GM19452 (cell line): ENCODE results near the gene PIANP.
A peak's percentile ranks its signal among the peaks of the same experiment; 100 is the strongest.
"Not testable (repeated sequence)": the region's sequence is repeated elsewhere in the genome, so short reads cannot be mapped to it uniquely, and the experiment has no call there.

Source experiments
- ATAC-seq: cut with Tn5 transposase; IDR thresholded peaks from one replicate; pipeline ENCODE4 v1.9.1; 2021; ENCODE audit not compliant: unreplicated experiment

Gene PIANP, protein sequence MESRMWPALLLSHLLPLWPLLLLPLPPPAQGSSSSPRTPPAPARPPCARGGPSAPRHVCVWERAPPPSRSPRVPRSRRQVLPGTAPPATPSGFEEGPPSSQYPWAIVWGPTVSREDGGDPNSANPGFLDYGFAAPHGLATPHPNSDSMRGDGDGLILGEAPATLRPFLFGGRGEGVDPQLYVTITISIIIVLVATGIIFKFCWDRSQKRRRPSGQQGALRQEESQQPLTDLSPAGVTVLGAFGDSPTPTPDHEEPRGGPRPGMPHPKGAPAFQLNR

DNA sequence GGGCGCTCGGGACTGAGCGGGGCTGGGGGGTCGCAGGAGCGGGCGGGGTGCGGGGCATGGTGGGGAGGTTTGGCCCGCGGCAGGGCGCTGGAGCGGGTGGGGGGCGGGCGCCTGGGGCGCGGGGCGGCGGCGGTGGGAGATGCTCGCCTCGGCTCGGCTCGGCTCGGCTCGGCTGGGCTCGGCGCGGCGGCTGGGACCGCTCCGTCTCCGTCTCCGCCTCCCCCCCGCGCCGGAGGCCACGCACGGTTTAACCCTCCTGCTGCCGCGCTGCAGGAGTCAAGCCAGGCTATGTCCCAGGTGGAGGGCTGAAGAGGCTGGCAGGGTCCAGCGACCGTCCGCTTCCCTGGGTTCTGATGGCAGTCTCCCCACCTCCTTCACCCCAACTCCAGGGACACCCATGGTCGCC is at the start of gene PIANP:
PIANP (minus strand) TSS at position 170 of the 406 bp plus-strand sequence. CDS start 2,754 bp downstream, outside the sequence.
- ATAC-seq, result no peak

DNA sequence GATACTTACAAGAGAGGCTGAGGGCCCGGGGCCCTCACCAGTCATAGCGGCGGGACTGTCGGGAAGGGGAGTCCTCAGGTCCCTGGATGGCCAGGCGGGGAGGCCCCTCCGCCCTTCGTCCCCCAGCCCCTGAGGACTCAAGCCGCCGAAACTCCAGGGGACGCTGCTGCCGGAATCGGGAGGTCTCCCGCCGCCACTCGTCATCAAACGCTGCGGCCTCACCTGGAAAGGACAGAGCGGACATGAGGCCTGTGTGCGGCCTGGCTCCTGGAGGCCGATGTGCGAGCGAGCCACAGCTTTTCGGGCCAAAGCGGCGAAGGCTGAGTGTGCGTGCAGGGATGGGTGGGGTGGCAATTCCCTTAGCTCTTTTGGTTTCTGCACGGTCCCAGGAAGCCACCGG is 48.1 kb upstream of the PIANP start:
- ATAC-seq, result no peak

- no peak for ATAC-seq
Measured at GRCh38 chr12:6747216-6747615, 46.6 kb upstream of the PIANP start.

- no peak for ATAC-seq
Measured at GRCh38 chr12:6745741-6746525, 45.3 kb upstream of the PIANP start.

GRCh38 chr12:6743300-6743699 is 42.7 kb upstream of the PIANP start:
- ATAC-seq, result not testable (repeated sequence)

DNA sequence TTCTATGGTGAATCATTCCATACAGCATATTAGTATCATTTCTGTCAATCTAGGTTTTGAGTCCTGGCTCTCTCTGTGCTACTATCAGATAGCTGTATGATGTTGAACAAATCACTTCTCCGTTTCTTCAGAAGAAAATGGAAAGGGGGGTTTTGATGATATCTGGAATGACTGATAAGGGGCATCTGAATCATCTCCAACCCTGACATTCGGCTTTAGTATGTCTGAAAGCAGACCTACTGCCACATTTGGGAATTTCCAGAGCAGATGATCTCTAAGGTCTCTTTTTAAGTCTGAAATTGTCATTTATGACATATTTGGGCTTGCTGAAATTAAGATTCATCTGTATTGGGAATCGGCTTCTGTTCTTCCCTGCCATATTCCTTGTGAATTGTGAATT is 42.2 kb upstream of the PIANP start:
- no peak for ATAC-seq

- ATAC-seq, result not testable (repeated sequence)
Measured at GRCh38 chr12:6742080-6742479, 41.5 kb upstream of the PIANP start.

DNA sequence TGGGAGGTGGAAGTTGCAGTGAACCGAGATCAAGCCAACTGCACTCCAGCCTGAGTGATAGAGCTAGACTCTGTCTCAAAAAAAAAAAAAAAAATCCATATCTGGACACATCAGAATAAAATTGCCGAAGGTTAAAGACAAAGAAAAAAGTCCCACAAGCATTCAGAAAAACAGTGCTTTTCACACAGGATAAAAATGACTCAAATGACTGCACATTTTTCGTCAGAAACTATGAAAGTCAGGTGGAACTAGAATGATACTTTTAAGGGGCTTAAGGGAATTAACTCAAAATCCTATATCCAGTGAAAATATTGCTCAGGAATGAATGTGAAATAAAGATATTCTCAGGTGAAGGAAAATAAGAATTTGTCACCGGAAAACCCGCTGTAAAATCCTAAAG is 36.1 kb upstream of the PIANP start:
- no peak for ATAC-seq

- no peak for ATAC-seq
Measured at GRCh38 chr12:6735448-6736191, 35.0 kb upstream of the PIANP start.

GRCh38 chr12:6734506-6735387 is 34.1 kb upstream of the PIANP start:
- no peak for ATAC-seq

- ATAC-seq, result no peak
Measured at GRCh38 chr12:6730169-6730568, 29.6 kb upstream of the PIANP start.

- no peak for ATAC-seq
Measured at GRCh38 chr12:6729186-6729585, 28.6 kb upstream of the PIANP start.

DNA sequence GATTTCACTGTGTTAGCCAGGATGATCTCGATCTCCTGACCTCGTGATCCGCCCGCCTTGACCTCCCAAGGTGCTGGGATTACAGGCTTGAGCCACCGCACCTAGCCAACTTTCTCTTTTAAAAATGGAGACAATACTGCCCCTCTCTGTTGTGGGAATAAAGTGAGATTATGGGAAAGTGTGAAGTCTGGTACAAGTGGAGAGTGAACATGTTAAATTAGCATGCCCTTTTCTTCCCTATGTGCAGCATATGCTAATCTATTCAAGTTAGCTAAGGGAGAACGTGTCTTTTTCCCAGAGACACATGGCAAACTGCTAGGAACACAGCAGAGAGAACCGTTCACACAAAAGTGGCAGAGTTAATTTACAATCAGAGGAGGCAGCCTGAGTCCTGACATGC is 24.7 kb upstream of the PIANP start:
- no peak for ATAC-seq

GRCh38 chr12:6724409-6724797 is 23.8 kb upstream of the PIANP start:
- ATAC-seq, result peak; percentile 28

DNA sequence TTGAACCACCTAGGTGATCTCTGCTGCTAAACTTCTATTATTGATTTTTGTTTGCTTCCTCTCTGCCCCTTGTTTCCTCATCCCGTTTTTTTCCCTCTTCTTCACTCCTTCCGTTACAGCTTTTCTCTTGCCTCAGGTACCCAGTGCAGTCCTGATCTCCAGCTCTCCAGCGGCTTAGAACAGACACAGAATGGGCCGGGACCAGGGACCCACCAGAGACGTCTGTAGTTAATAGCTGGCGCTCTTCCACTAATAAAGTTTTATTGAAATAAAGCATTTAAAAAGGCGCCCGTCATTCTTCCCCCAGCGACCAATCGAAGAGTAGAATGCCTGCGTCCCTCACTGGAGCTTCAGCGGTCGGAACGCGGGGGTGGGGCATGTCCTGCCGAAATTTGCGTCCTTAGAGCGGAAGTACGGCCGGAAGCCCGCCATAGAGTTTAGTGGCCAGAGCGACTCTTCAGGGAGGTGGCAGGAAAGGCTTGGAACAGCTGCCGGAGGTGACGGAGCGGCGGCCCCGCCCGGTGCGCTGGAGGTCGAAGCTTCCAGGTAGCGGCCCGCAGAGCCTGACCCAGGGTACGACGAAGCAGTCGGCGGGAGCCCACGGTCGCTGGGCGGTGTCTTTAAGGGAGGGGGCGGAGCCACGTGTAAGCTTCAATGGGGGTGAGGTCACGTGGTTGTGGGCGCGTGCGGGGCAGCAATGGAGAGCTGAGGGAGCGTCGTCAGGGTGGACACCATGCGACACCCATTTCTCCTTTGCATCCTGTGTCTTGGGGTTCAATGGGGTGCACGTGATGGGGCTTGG is 23.2 kb upstream of the PIANP start, which contains the start of gene COPS7A:
COPS7A (plus strand) TSS at position 440 of the 802 bp plus-strand sequence. CDS start 611 bp downstream, outside the sequence.
- ATAC-seq, result peak; percentile 90

DNA sequence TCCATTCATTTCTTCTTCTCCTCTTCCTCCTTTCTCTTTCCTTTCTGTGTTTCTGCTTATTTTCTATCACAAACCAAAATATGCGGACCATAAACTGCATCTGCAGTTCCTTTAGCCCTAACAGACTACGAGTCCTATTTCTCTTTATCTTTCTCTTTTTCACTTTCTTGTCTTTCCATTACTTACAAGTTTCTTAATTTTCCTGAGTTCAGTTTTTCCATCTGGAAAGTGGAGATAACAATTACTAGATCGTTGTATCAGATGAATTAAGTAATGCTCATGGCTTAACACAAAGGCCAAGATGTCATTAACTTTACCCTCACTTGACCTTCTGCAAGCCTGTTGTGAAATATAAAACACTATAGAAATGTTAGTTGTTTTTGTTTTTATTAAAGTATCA is 22.2 kb upstream of the PIANP start:
- no peak for ATAC-seq

GRCh38 chr12:6716874-6717437 is 16.3 kb upstream of the PIANP start:
- ATAC-seq, result no peak

DNA sequence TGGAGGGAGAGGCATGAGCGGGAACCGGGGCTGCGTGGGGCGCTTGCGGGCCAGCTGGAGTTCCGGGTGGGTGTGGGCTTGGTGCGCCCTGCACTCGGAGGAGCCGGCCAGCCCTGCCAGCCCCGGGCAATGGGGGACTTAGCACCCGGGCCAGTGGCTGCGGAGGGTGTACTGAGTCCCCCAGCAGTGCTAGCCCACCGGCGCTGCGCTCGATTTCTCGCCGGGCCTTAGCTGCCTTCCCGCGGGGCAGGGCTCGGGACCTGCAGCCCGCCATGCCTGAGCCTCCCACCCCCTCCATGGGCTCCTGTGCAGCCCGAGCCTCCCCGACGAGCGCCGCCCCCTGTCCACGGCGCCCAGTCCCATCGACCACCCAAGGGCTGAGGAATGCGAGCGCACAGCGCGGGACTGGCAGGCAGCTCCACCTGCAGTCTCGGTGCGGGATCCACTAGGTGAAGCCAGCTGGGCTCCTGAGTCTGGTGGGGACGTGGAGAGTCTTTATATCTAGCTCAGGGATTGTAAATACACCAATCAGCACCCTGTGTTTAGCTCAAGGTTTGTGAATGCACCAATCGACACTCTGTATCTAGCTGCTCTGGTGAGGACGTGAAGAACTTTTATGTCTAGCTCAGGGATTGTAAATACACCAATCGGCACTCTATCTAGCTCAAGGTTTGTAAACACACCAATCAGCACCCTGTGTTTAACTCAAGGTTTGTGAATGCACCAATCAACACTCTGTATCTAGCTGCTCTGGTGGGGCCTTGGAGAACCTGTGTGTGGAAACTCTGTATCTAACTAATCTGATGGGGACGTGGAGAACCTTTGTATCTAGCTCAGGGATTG is 15.6 kb upstream of the PIANP start:
- not testable (repeated sequence) for ATAC-seq
